Measurements from ENCODE around the gene NKD2.

NKD2 gene

GRCh38 chr5:1014781-1015221 is 6.2 kb downstream of the NKD2 start:
- DNase-seq, result peak; percentile 48

GRCh38 chr5:1015507-1015906 is 6.9 kb downstream of the NKD2 start:
- DNase-seq, result no peak

GRCh38 chr5:1016036-1016435 is 7.4 kb downstream of the NKD2 start:
- DNase-seq, result no peak

- no peak for DNase-seq
Observed at GRCh38 chr5:1016476-1016875, 7.9 kb downstream of the NKD2 start.

- no peak for DNase-seq
Observed at GRCh38 chr5:1017056-1017455, 8.5 kb downstream of the NKD2 start.

GRCh38 chr5:1017691-1018455 is 9.3 kb downstream of the NKD2 start:
- DNase-seq, result no peak

GRCh38 chr5:1018596-1018995 is 10.0 kb downstream of the NKD2 start:
- no peak for DNase-seq

- no peak for DNase-seq
Observed at GRCh38 chr5:1019001-1019905, 10.7 kb downstream of the NKD2 start.

GRCh38 chr5:1020452-1020961 is 11.9 kb downstream of the NKD2 start:
- no peak for DNase-seq

GRCh38 chr5:1021136-1021968 is 12.8 kb downstream of the NKD2 start:
- no peak for DNase-seq

- DNase-seq, result peak; percentile 42
Observed at GRCh38 chr5:1021969-1022336, 13.4 kb downstream of the NKD2 start.

GRCh38 chr5:1026700-1027621 is 18.4 kb downstream of the NKD2 start:
- DNase-seq, result no peak

- DNase-seq, result no peak
Observed at GRCh38 chr5:1027631-1028441, 19.2 kb downstream of the NKD2 start.

- no peak for DNase-seq
Observed at GRCh38 chr5:1028481-1029281, 20.1 kb downstream of the NKD2 start.

GRCh38 chr5:1029282-1029944 is 20.8 kb downstream of the NKD2 start:
- no peak for DNase-seq

- DNase-seq, result no peak
Observed at GRCh38 chr5:1029945-1030625, 21.5 kb downstream of the NKD2 start.

- DNase-seq, result no peak
Observed at GRCh38 chr5:1030801-1031271, 22.2 kb downstream of the NKD2 start.

GRCh38 chr5:1031306-1031959 is 22.8 kb downstream of the NKD2 start:
- DNase-seq, result no peak

Measured in NCI-H146 (cell line).